ENCODE results near the gene ARHGEF2.
"Not testable (repeated sequence)": the region's sequence is repeated elsewhere in the genome, so short reads cannot be mapped to it uniquely, and the experiment has no call there.

Gene ARHGEF2

GRCh38 chr1:155990005-155990739 is 11.8 kb upstream of the ARHGEF2 start:
- no peak for TF ChIP-seq CTCF (IDR thresholded peaks at IDR 0.05; ENCODE audit: insufficient read depth, missing control alignments)
- no peak for DNase-seq (ENCODE audit: insufficient read length, low spot score)
- no peak for FAIRE-seq

DNA sequence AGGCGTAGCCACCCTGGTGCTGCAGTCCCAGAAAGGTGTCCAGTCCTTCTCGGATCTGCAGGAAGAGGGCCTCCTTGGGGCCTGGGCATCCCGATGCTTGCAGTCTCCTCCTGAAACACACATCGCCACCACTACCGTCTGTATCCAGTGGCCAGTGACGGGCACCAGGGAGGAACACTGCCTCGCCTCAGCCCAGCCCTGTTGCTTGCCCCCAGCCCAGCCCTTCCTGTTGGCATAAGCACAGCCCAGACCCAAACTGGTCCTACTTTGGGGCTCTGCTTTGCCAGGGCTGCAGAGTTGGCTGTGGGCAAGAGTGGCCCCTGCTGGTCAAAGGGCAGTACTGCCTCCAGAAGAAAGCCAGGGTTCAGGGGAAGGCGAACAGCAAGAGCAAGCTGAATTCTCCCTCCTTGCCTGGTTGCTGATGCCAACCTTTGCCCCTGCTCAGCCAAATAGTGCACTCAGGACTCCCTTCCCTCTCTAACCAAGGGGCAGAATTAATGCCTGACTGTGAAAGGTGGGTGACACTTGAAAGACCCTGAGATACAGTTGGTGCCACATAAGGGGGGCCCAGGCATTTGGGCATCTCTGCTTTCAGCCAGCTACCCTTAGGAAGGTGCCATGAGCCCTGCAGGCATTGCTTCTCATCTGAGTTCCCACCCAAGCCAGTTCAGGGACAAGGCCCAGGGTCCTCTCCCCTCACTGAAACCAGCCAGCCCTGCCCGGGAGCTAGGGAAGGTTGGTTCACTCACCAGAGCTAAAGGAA is 11.1 kb upstream of the ARHGEF2 start:
- FAIRE-seq (no peak), DNase-seq (ENCODE audit: insufficient read length, low spot score) (no peak)

GRCh38 chr1:155984903-155985645 is 6.7 kb upstream of the ARHGEF2 start:
- FAIRE-seq; DNase-seq (ENCODE audit: insufficient read length, low spot score): not testable (repeated sequence)

More for the DNA sequence above, 11.1 kb upstream of the ARHGEF2 start:
- peak; percentile 99 for TF ChIP-seq CTCF (IDR thresholded peaks at IDR 0.05; ENCODE audit: insufficient read depth, missing control alignments)

GRCh38 chr1:155984341-155984740 is 6.0 kb upstream of the ARHGEF2 start:
- TF ChIP-seq CTCF (IDR thresholded peaks at IDR 0.05; ENCODE audit: insufficient read depth, missing control alignments) = no peak
- no peak for FAIRE-seq

DNA sequence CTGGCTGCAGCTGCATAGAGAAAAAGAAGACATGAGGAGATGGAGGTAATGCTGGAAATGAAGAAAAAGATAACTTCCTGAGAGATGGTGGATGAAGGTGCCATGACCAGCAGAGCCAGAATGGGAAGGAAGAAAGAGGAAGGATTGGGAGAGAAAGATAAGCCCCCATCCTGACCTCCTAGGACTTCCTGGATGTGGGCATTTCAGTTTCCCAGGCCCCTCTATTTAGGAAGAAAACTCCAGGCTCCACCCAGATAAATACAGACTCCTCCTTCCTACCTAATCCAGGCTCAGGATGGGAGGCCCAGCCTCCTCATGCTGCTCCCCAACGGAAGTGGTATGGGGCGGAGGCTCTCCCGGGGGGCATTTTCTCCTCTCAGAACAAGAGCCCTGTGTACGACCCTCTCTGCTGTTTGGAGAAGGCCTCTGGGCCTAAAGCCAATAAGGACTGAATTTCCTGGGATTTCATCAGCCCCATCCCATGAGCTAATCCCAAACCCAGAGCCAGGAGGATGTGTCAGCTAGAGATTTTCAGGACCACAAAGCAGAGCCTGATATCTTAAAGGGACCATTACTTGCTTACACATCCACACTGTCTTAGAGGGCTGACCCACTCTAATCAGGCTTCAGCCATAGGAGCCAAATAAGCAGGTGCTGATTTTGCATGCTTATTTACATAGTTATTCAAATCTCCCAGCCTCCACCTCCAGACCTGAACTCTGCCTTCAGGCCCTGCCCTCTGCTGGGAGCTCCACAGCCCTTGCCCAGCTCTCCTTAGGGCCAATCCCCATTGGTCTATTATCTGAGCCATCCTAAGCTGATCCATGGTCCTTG is 5.1 kb upstream of the ARHGEF2 start:
- FAIRE-seq (no peak), DNase-seq (ENCODE audit: insufficient read length, low spot score) (peak; percentile 19)
- peak; percentile 17 for TF ChIP-seq CTCF (IDR thresholded peaks at IDR 0.05; ENCODE audit: insufficient read depth, missing control alignments)

More at GRCh38 chr1:155984341-155984740, 6.0 kb upstream of the ARHGEF2 start:
- DNase-seq (ENCODE audit: insufficient read length, low spot score) = no peak

DNA sequence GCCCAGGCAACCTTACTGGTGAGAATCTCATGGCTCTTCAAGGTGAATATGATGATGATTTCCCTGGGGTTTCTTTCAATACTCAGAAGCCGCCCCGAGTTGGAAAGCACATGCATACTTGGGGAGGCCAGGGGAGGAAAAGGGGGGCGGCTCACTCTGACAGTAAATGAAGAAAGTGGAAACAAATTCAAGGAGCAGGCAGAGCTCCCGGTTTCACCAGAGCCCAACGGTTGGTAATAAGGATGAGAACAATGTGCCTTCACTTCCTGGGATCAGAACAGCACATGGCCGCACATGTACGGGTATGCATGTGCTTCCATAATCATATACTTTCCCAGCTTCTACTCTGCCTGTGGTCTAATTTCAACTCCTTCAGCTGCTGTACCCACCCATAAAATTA is 3.8 kb upstream of the ARHGEF2 start:
- FAIRE-seq (no peak), DNase-seq (ENCODE audit: insufficient read length, low spot score) (no peak)
- TF ChIP-seq CTCF (IDR thresholded peaks at IDR 0.05; ENCODE audit: insufficient read depth, missing control alignments) = no peak

Measured in D721Med (cell line).